NB4 (cell line): ENCODE measurements around the gene PIK3AP1.

Experiments
- MYC ChIP-seq: IDR thresholded peaks from 2 replicates; pipeline ENCODE4 v1.6.1; 2011; ENCODE audit warnings: low read depth, low read length
- POLR2A ChIP-seq: IDR thresholded peaks from 2 replicates; pipeline ENCODE4 v1.6.1; 2011; ENCODE audit warnings: mild to moderate bottlenecking; ENCODE audit not compliant: insufficient read length; ENCODE audit errors: extremely low read depth
- TF ChIP-seq, protein P1 (sequence below): IDR thresholded peaks from one replicate; pipeline ENCODE4 v1.5.1; 2012; ENCODE audit warnings: low read depth, low read length
- TF ChIP-seq, protein P2 (sequence below): IDR thresholded peaks from 2 replicates; pipeline ENCODE4 v1.6.1; 2011; ENCODE audit warnings: low read depth, low read length

- TF ChIP-seq, protein P1, sequence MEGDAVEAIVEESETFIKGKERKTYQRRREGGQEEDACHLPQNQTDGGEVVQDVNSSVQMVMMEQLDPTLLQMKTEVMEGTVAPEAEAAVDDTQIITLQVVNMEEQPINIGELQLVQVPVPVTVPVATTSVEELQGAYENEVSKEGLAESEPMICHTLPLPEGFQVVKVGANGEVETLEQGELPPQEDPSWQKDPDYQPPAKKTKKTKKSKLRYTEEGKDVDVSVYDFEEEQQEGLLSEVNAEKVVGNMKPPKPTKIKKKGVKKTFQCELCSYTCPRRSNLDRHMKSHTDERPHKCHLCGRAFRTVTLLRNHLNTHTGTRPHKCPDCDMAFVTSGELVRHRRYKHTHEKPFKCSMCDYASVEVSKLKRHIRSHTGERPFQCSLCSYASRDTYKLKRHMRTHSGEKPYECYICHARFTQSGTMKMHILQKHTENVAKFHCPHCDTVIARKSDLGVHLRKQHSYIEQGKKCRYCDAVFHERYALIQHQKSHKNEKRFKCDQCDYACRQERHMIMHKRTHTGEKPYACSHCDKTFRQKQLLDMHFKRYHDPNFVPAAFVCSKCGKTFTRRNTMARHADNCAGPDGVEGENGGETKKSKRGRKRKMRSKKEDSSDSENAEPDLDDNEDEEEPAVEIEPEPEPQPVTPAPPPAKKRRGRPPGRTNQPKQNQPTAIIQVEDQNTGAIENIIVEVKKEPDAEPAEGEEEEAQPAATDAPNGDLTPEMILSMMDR: no peak
- TF ChIP-seq, protein P2, sequence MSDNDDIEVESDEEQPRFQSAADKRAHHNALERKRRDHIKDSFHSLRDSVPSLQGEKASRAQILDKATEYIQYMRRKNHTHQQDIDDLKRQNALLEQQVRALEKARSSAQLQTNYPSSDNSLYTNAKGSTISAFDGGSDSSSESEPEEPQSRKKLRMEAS: no peak
- TF ChIP-seq MYC (no peak), POLR2A (no peak)
These were observed 36.0 kb upstream of the PIK3AP1 start for GRCh38 chr10:96756111-96756903.
